Fibroblast of lung (primary cell): ENCODE data around the gene LRRC42. TPM values are rescaled to one million over a fixed set of nuclear protein-coding genes. Genes with fewer than 3 reads are reported as not detected.
A peak's percentile ranks its signal among the peaks of the same experiment; 100 is the strongest.

Source experiments
- DNase-seq, 2 donors: peaks; one replicate each; pipeline versions ENCODE4 v3.0.0 to v3.0.0-alpha.2; 2010; ENCODE audit warnings: low read depth in 2 of 2
- H2AFZ ChIP-seq: 2 replicates; pipeline ENCODE4 v1.5.1; 2012; ENCODE audit warnings: low read length, control low read depth, inconsistent platforms
- H3K27ac ChIP-seq: 2 replicates; pipeline ENCODE4 v1.5.1; 2011; ENCODE audit warnings: low read length, control low read depth; ENCODE audit not compliant: insufficient read depth
- H3K27me3 ChIP-seq: 2 replicates; pipeline ENCODE4 v1.5.1; 2011; ENCODE audit warnings: mild to moderate bottlenecking, low read length; ENCODE audit not compliant: control insufficient read depth, insufficient read depth
- H3K36me3 ChIP-seq: 2 replicates; pipeline ENCODE4 v1.5.1; 2011; ENCODE audit warnings: low read length; ENCODE audit not compliant: control insufficient read depth, insufficient read depth
- H3K4me1 ChIP-seq: 2 replicates; pipeline ENCODE4 v1.5.1; 2011; ENCODE audit warnings: low read length; ENCODE audit not compliant: control insufficient read depth, insufficient read depth; ENCODE audit errors: extremely low read depth
- H3K4me2 ChIP-seq: 2 replicates; pipeline ENCODE4 v1.5.1; 2011; ENCODE audit warnings: low read length, control low read depth; ENCODE audit not compliant: insufficient read depth; ENCODE audit errors: extremely low read depth
- H3K4me3 ChIP-seq, 4 experiments: fragments of 200-600 bp in 1 of 4; sonication (generic) in 1 of 4; replicated peaks in 1 of 4; 2 replicates each; pipeline ENCODE4 v1.5.1; 2011 to 2016; ENCODE audit warnings: low read length in 4 of 4, low read depth in 3 of 4, mild to moderate bottlenecking in 3 of 4, control low read depth in 2 of 4, inconsistent platforms in 1 of 4, mixed read lengths in 1 of 4; ENCODE audit not compliant: insufficient read depth in 1 of 4; ENCODE audit errors: control extremely low read depth in 1 of 4
- H3K79me2 ChIP-seq: 2 replicates; pipeline ENCODE4 v1.5.1; 2012; ENCODE audit warnings: mild to moderate bottlenecking, low read length, inconsistent platforms; ENCODE audit not compliant: control insufficient read depth, insufficient read depth
- H3K9ac ChIP-seq: 2 replicates; pipeline ENCODE4 v1.5.1; 2011; ENCODE audit warnings: mild to moderate bottlenecking, low read length, control low read depth; ENCODE audit not compliant: insufficient read depth
- H3K9me3 ChIP-seq: 2 replicates; pipeline ENCODE4 v1.5.1; 2012; ENCODE audit warnings: low read depth, low read length; ENCODE audit not compliant: control insufficient read depth, insufficient read depth
- H4K20me1 ChIP-seq: 2 replicates; pipeline ENCODE4 v1.5.1; 2011; ENCODE audit warnings: low read length; ENCODE audit not compliant: control insufficient read depth, insufficient read depth; ENCODE audit errors: extremely low read depth
- CTCF ChIP-seq, 2 donors: IDR thresholded peaks in 1 of 2; conservative IDR thresholded peaks in 1 of 2; 1 replicate in 1 of 2; 2 replicates in 1 of 2; pipeline ENCODE4 v1.5.1; 2011 to 2012; ENCODE audit warnings: low read length in 2 of 2, control low read depth in 1 of 2, inconsistent platforms in 1 of 2, low read depth in 1 of 2, mild to moderate bottlenecking in 1 of 2
- EZH2 ChIP-seq: IDR thresholded peaks from 2 replicates; pipeline ENCODE4 v1.5.1; 2012; ENCODE audit warnings: low read length, control low read depth, mild to moderate bottlenecking; ENCODE audit errors: missing control alignments
- polyA minus RNA-seq: library from RNA; depleted of rRNA, polyadenylated mRNA; stranded (reverse); fragments of >200 nt; gene quantifications from 2 replicates; pipeline ENCODE4 v1.2.3, GENCODE V29; 2011; ENCODE audit warnings: low replicate concordance
- polyA plus RNA-seq, 2 donors: library from polyadenylated mRNA; depleted of rRNA in 1 of 2; stranded (reverse) in 1 of 2; unstranded in 1 of 2; fragments of >200 nt; gene quantifications; 2 replicates each; pipeline ENCODE4 v1.2.1, GENCODE V29; 2011 to 2012; ENCODE audit warnings: missing spikeins in 1 of 2
- total RNA-seq: library from RNA; depleted of rRNA; stranded (reverse); fragments of >200 nt; gene quantifications from 2 replicates; pipeline ENCODE4 v1.2.1, GENCODE V29; 2014

LRRC42 gene
- 29.8 and 34.0 TPM in 2 replicates for total RNA-seq
- 40.5 and 50.2 TPM in 2 replicates for polyA plus RNA-seq
- polyA plus RNA-seq (2012), result 44.1 and 44.2 TPM in 2 replicates
- 21.4 and 44.4 TPM in 2 replicates for polyA minus RNA-seq

DNA sequence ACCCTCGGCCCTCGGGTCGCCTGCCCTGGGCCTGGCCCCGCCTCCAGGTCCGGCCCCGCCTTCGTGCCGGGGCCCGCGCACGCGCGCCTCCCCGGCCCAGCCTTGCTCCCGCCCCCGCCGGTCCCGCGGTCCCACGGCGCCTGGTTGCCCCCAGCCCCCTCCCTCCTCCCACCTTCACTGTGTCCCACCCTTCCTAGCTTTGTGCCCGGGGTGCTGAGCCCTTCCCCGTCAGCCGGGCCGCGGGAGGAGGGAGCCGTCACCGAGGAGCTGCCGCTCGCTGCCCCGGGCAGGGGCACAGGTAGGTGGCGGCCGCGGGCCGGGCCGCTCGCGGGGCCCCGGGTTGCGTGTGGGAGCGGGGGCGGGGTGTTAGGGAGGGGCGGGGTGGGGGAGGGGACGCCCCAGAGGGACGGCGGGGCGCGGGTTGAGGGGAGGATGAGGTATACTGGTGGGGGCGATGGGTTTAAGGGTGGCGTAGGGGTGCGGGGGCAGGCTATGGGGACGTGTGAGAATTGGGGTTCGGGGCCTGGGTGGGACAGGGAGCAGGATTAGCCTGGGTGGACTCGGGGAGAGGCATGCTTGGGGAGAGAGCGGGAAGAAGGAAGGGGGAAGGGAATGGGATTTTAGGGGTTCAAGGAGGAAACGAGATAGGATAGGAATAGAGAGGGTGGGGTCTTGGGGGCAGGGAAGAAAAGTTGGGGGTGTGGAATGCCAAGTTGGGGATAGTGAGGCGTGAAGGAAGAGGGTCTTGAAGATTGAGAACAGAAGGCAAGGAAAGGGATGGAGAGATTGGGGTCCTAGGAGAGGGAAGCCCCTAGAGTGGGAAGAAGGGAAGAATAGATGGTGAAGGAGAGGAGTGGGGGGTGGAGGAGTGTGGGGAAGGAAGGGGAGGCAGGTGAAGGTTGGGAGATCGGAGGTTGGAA lies at the start of gene LRRC42:
TSS of gene LRRC42 (plus strand) at position 99 of the 920 bp plus-strand sequence. CDS start 5,650 bp downstream, outside the sequence.
- no peaks in the 10 kb centered on the region for H3K36me3 ChIP-seq
- peak within 1 kb of the TSS; percentile 96 for H2AFZ ChIP-seq
- peak within 1 kb of the TSS; percentile 96 for H3K4me2 ChIP-seq
- no peaks in the 10 kb centered on the region for H3K27me3 ChIP-seq
- peak within 1 kb of the TSS; percentile 87 for H3K9ac ChIP-seq
- DNase-seq, result no peak
- peaks cover 2% of the 10 kb centered on the region for H3K4me1 ChIP-seq
- peaks cover 53% of the 10 kb centered on the region for H3K79me2 ChIP-seq
- H3K4me3 ChIP-seq, result peak within 1 kb of the TSS; percentile 81 to 97 (median 93)
- H3K27ac ChIP-seq, result peak within 1 kb of the TSS; percentile 89
- H4K20me1 ChIP-seq, result no peaks in the 10 kb centered on the region
- H3K9me3 ChIP-seq, result no peaks in the 10 kb centered on the region
- TF ChIP-seq CTCF (conservative IDR thresholded peaks at IDR 0.05 in 1 of 2, IDR thresholded peaks at IDR 0.05 in 1 of 2; ENCODE audit: low read depth in 1 of 2, low read length in 2 of 2), result no peak
- no peak for TF ChIP-seq EZH2

GRCh38 chr1:53896635-53897229 lies 49.4 kb upstream of the LRRC42 start:
- H3K79me2 ChIP-seq, result no peaks in the 10 kb centered on the region
- H3K4me3 ChIP-seq, result no peak overlapping the region
- H3K4me2 ChIP-seq, result peak overlapping the region; percentile 63
- peaks cover 7% of the 10 kb centered on the region for H3K4me1 ChIP-seq
- no peaks in the 10 kb centered on the region for H4K20me1 ChIP-seq
- H3K9ac ChIP-seq, result no peak overlapping the region
- peak overlapping the region; percentile 45 for H2AFZ ChIP-seq
- peak overlapping the region; percentile 51 for H3K27ac ChIP-seq
- H3K36me3 ChIP-seq, result no peaks in the 10 kb centered on the region
- H3K9me3 ChIP-seq, result no peaks in the 10 kb centered on the region
- DNase-seq, result peak; percentile 87 to 92
- no peaks in the 10 kb centered on the region for H3K27me3 ChIP-seq
- TF ChIP-seq CTCF (conservative IDR thresholded peaks at IDR 0.05 in 1 of 2, IDR thresholded peaks at IDR 0.05 in 1 of 2; ENCODE audit: low read depth in 1 of 2, low read length in 2 of 2) (no peak), EZH2 (no peak)

GRCh38 chr1:53899206-53899628 lies 46.9 kb upstream of the LRRC42 start:
- Histone ChIP-seq H3K9ac (no peak overlapping the region), H3K36me3 (no peaks in the 10 kb centered on the region), H4K20me1 (no peaks in the 10 kb centered on the region), H3K9me3 (no peaks in the 10 kb centered on the region), H3K4me1 (peaks cover 7% of the 10 kb centered on the region), H3K4me2 (peak overlapping the region; percentile 17), H3K27ac (no peak overlapping the region), H3K79me2 (no peaks in the 10 kb centered on the region), H3K27me3 (no peaks in the 10 kb centered on the region), H2AFZ (no peak overlapping the region), H3K4me3 (no peak overlapping the region)
- DNase-seq, result peak; percentile 87 to 93
- no peak for TF ChIP-seq EZH2
- no peak for TF ChIP-seq CTCF (conservative IDR thresholded peaks at IDR 0.05 in 1 of 2, IDR thresholded peaks at IDR 0.05 in 1 of 2; ENCODE audit: low read depth in 1 of 2, low read length in 2 of 2)
